GM06990 (cell line): ENCODE measurements around the gene WEE1.
A peak's percentile ranks its signal among the peaks of the same experiment; 100 is the strongest.

ENCODE experiments used
- DNase-seq: peaks from one replicate; pipeline ENCODE4 v3.0.0-alpha.2; 2011; ENCODE audit not compliant: insufficient read length; ENCODE audit errors: extremely low read depth
- H3K27me3 ChIP-seq: replicated peaks from 2 replicates; pipeline ENCODE4 v1.6.0; 2011; ENCODE audit warnings: low read length; ENCODE audit not compliant: control insufficient read depth, insufficient read depth
- H3K36me3 ChIP-seq: 2 replicates; pipeline ENCODE4 v1.5.1; 2011; ENCODE audit warnings: low read length; ENCODE audit not compliant: control insufficient read depth, insufficient read depth
- H3K4me3 ChIP-seq: replicated peaks from 2 replicates; pipeline ENCODE4 v1.5.1; 2011; ENCODE audit warnings: low read depth, mild to moderate bottlenecking, control low read depth, low read length
- TF ChIP-seq, protein P1 (sequence below): IDR thresholded peaks from 2 replicates; pipeline ENCODE4 v1.5.1; 2011; ENCODE audit warnings: low read length, control low read depth, mild to moderate bottlenecking, inconsistent platforms; ENCODE audit not compliant: insufficient read depth, poor library complexity, severe bottlenecking

Gene WEE1

GRCh38 chr11:9577556-9577955 lies 4.1 kb downstream of the WEE1 start:
- TF ChIP-seq, protein P1, sequence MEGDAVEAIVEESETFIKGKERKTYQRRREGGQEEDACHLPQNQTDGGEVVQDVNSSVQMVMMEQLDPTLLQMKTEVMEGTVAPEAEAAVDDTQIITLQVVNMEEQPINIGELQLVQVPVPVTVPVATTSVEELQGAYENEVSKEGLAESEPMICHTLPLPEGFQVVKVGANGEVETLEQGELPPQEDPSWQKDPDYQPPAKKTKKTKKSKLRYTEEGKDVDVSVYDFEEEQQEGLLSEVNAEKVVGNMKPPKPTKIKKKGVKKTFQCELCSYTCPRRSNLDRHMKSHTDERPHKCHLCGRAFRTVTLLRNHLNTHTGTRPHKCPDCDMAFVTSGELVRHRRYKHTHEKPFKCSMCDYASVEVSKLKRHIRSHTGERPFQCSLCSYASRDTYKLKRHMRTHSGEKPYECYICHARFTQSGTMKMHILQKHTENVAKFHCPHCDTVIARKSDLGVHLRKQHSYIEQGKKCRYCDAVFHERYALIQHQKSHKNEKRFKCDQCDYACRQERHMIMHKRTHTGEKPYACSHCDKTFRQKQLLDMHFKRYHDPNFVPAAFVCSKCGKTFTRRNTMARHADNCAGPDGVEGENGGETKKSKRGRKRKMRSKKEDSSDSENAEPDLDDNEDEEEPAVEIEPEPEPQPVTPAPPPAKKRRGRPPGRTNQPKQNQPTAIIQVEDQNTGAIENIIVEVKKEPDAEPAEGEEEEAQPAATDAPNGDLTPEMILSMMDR: no peak
- no peak for DNase-seq
- H3K36me3 ChIP-seq: peaks cover 1% of the 10 kb centered on the region; the same call in 1 of the 2 replicates
- no peaks in the 10 kb centered on the region for H3K27me3 ChIP-seq
- peak overlapping the region; percentile 87 for H3K4me3 ChIP-seq

- DNase-seq: no peak
- Histone ChIP-seq H3K4me3 (no peak overlapping the region), H3K27me3 (no peaks in the 10 kb centered on the region), H3K36me3 (peaks cover 5% of the 10 kb centered on the region)
- TF ChIP-seq, protein P1: no peak
Measured at GRCh38 chr11:9580894-9581293, 7.4 kb downstream of the WEE1 start.

- H3K27me3 ChIP-seq: no peaks in the 10 kb centered on the region
- peaks cover 5% of the 10 kb centered on the region for H3K36me3 ChIP-seq
- no peak overlapping the region for H3K4me3 ChIP-seq
- TF ChIP-seq, protein P1: no peak
- no peak for DNase-seq
Measured at GRCh38 chr11:9581556-9582161, 8.2 kb downstream of the WEE1 start.

DNA sequence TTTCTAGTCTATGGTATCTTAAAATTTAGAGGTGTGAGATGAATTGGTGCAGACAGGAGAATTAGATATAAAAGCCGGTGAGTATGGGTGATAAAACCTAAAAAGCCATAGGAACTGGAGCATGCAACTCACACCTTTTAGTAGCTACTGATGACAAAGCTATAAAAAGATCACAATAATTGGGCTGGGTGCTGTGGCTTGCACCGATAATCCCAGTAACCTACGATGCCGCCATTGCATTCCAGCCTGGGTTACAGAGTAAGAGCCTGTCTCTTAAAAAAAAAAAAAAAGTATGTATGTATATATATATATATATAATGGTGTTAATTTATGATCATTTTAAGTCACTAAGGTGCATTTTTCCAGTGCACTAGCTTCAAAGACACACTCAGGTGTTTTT lies 17.2 kb downstream of the WEE1 start:
- Histone ChIP-seq H3K27me3 (no peaks in the 10 kb centered on the region), H3K4me3 (no peak overlapping the region), H3K36me3 (peaks cover 7% of the 10 kb centered on the region)
- TF ChIP-seq, protein P1: no peak
- DNase-seq: no peak

- no peaks in the 10 kb centered on the region for H3K36me3 ChIP-seq
- no peak for DNase-seq
- TF ChIP-seq, protein P1: no peak
- H3K27me3 ChIP-seq: no peaks in the 10 kb centered on the region
- no peak overlapping the region for H3K4me3 ChIP-seq
Measured at GRCh38 chr11:9594267-9595046, 21.0 kb downstream of the WEE1 start.
